OCI-LY3 (cell line): ENCODE data around the gene SERBP1.

Experiments used
- EZH2phosphoT487 ChIP-seq: fragments of 200-600 bp; shearing (Covaris generic); IDR thresholded peaks from 2 replicates; pipeline ENCODE4 v1.6.1; 2018; ENCODE audit warnings: antibody characterized with exemption, mixed run types, low read depth
- TF ChIP-seq, protein P1 (sequence below): fragments of 200-600, 300-600 bp; sonication (generic); IDR thresholded peaks from 2 replicates; pipeline ENCODE4 v1.5.1; 2014; ENCODE audit warnings: antibody characterized with exemption, low read length, low read depth

DNA sequence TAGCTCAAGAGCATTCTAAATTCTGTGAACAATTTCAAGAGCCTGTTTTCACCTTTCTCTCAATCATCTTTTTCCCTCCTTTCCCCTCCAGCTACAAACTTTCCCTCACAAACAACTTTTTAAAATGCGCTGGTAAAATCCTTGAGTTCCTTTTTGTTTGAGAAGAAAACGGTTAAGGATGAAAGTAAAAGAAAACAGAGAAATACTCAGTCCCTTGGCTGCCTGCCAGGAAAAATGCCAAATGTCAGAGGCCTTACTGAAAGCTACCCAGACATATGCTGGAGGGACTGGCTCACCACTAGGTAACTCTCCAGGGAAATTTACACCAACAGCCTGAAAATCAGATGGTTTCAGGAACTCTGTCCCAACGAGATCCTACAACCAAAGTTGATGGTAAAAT lies 11.0 kb upstream of the SERBP1 start:
- TF ChIP-seq, protein P1, sequence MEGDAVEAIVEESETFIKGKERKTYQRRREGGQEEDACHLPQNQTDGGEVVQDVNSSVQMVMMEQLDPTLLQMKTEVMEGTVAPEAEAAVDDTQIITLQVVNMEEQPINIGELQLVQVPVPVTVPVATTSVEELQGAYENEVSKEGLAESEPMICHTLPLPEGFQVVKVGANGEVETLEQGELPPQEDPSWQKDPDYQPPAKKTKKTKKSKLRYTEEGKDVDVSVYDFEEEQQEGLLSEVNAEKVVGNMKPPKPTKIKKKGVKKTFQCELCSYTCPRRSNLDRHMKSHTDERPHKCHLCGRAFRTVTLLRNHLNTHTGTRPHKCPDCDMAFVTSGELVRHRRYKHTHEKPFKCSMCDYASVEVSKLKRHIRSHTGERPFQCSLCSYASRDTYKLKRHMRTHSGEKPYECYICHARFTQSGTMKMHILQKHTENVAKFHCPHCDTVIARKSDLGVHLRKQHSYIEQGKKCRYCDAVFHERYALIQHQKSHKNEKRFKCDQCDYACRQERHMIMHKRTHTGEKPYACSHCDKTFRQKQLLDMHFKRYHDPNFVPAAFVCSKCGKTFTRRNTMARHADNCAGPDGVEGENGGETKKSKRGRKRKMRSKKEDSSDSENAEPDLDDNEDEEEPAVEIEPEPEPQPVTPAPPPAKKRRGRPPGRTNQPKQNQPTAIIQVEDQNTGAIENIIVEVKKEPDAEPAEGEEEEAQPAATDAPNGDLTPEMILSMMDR: no peak
- no peak for TF ChIP-seq EZH2phosphoT487
